MCF 10A (cell line): ENCODE measurements around the gene DENND4C. TPM values are rescaled to one million over a fixed set of nuclear protein-coding genes. Genes with fewer than 3 reads are reported as not detected.

Experiments
- BruUV-seq: library from RNA; stranded (reverse); fragments of 400-500 nt; replicated peaks from 2 replicates; lab custom pipeline; 2021; lab: Mats Ljungman, UMichigan
- CTCF ChIA-PET: fragments of 300-600 bp; sonication (Branson Sonifier 250); formaldehyde crosslinking; extraction: SDS; loops from one replicate; lab custom pipeline; 2021; ENCODE audit warnings: antibody characterized with exemption, inconsistent platforms; lab: Yijun Ruan, JAX
- POLR2A ChIA-PET: fragments of 300-600, 350-650 bp; sonication (Branson Sonifier 250); formaldehyde crosslinking; extraction: SDS; loops from one replicate; lab custom pipeline; 2020; ENCODE audit warnings: antibody characterized with exemption, inconsistent platforms; lab: Yijun Ruan, JAX
- DNase-seq: peaks from one replicate; pipeline ENCODE4 v3.0.0-alpha.2; 2018; ENCODE audit not compliant: unreplicated experiment
- H3K27ac Mint-ChIP-seq: one replicate; pipeline ENCODE4 v1.8.0; 2022; ENCODE audit warnings: mild to moderate bottlenecking, low read depth, mixed read lengths; ENCODE audit not compliant: unreplicated experiment
- H3K27me3 Mint-ChIP-seq: one replicate; pipeline ENCODE4 v1.8.0; 2022; ENCODE audit warnings: mixed read lengths; ENCODE audit not compliant: insufficient read depth, unreplicated experiment
- H3K36me3 Mint-ChIP-seq: one replicate; pipeline ENCODE4 v1.8.0; 2022; ENCODE audit warnings: mild to moderate bottlenecking, moderate library complexity, mixed read lengths; ENCODE audit not compliant: insufficient read depth, unreplicated experiment
- H3K4me1 Mint-ChIP-seq: one replicate; pipeline ENCODE4 v1.8.0; 2022; ENCODE audit warnings: mixed read lengths; ENCODE audit not compliant: insufficient read depth, unreplicated experiment
- H3K4me3 Mint-ChIP-seq: one replicate; pipeline ENCODE4 v1.8.0; 2022; ENCODE audit warnings: mild to moderate bottlenecking, moderate library complexity, mixed read lengths; ENCODE audit not compliant: unreplicated experiment
- H3K9me3 Mint-ChIP-seq: one replicate; pipeline ENCODE4 v1.8.0; 2022; ENCODE audit warnings: mixed read lengths; ENCODE audit not compliant: unreplicated experiment
- intact Hi-C: fragments of 100-400 bp; cut with micrococcal nuclease; formaldehyde crosslinking; loops from 2 replicates; pipeline ENCODE4 v1.14.1; 2022
- total RNA-seq: library from RNA; stranded (reverse); gene quantifications from 2 replicates; pipeline ENCODE4 v1.2.3, GENCODE V29; 2022
- TF ChIP-seq, protein P1 (sequence below): fragments of 200-600 bp; IDR thresholded peaks from one replicate; pipeline ENCODE4 v1.8.0; 2022; ENCODE audit warnings: antibody characterized with exemption, mild to moderate bottlenecking; ENCODE audit not compliant: unreplicated experiment

DENND4C gene
- total RNA-seq, 1 experiment from 2014 or later = 26.4 TPM

DNA sequence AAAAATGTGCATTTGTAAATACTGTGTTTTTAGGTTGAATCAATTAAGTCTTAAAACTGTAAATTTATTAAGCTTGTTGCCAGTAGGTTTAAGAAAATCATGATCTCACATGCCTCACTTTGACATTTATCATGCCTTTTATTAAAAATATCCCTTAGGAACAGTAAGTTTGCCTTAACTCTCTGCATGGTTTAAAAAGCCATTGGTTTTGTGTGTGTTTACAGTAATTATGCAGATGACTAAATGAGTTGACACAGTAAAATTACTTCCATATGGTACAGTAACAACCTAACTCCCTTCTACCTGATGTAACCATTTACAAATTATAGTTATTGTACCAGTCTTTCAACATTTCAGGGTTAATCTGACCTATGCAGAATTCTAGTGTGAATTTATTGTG, 143.0 kb downstream of the DENND4C start:
- intact Hi-C loops = loop anchor here (10.0 kb wide), 2 partner anchors 189 to 329 kb away; partner anchors contain the start of gene RRAGA
- POLR2A ChIA-PET = no interaction called here
- TF ChIP-seq, protein P1, sequence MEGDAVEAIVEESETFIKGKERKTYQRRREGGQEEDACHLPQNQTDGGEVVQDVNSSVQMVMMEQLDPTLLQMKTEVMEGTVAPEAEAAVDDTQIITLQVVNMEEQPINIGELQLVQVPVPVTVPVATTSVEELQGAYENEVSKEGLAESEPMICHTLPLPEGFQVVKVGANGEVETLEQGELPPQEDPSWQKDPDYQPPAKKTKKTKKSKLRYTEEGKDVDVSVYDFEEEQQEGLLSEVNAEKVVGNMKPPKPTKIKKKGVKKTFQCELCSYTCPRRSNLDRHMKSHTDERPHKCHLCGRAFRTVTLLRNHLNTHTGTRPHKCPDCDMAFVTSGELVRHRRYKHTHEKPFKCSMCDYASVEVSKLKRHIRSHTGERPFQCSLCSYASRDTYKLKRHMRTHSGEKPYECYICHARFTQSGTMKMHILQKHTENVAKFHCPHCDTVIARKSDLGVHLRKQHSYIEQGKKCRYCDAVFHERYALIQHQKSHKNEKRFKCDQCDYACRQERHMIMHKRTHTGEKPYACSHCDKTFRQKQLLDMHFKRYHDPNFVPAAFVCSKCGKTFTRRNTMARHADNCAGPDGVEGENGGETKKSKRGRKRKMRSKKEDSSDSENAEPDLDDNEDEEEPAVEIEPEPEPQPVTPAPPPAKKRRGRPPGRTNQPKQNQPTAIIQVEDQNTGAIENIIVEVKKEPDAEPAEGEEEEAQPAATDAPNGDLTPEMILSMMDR = no peak
- Mint-ChIP-seq H3K27ac (no peak overlapping the region), H3K9me3 (no peaks in the 10 kb centered on the region), H3K27me3 (no peaks in the 10 kb centered on the region), H3K4me3 (no peak overlapping the region), H3K36me3 (peaks cover 92% of the 10 kb centered on the region), H3K4me1 (peaks cover 10% of the 10 kb centered on the region)
- BruUV-seq = TSS peak; percentile 5
- CTCF ChIA-PET = no interaction called here
- no peak for DNase-seq

DNA sequence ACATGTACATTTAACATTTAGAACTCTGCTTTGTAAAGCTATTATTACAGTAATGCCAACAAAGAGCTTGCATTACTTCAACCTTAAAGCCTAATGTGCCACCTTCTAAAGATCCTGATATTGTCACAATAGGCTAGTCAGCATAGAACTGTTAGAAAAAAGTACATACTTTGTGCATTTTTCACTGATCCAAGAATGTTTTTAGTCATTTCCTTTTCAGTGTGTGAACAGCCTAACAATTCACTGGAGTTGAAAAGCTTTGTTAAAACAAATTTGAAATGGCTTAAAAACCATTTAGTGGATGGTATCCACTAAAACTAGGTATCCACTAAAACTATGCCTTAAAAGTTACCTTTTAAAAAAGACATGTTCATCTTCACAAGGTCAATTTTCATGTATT, 145.0 kb downstream of the DENND4C start:
- Mint-ChIP-seq H3K27ac (no peak overlapping the region), H3K27me3 (no peaks in the 10 kb centered on the region), H3K9me3 (no peaks in the 10 kb centered on the region), H3K36me3 (peaks cover 93% of the 10 kb centered on the region), H3K4me1 (peaks cover 14% of the 10 kb centered on the region), H3K4me3 (no peak overlapping the region)
- no TSS peak for BruUV-seq
- intact Hi-C loops = loop anchor here (10.0 kb wide), 2 partner anchors 191 to 331 kb away; partner anchors contain the start of gene RRAGA
- ChIA-PET POLR2A (interaction anchor here (0.8 to 6.1 kb wide), 6 partner anchors 11 to 143 kb away, joined by 3 to 62 read pairs (median 4); partner anchors contain the start of genes ACER2 and DENND4C), CTCF (interaction anchor here (0.5 to 2.1 kb wide), 6 partner anchors 15 to 190 kb away, joined by 3 to 7 read pairs (median 3); no protein-coding TSS in a partner anchor)
- no peak for DNase-seq
- TF ChIP-seq, protein P1 = no peak

DNA sequence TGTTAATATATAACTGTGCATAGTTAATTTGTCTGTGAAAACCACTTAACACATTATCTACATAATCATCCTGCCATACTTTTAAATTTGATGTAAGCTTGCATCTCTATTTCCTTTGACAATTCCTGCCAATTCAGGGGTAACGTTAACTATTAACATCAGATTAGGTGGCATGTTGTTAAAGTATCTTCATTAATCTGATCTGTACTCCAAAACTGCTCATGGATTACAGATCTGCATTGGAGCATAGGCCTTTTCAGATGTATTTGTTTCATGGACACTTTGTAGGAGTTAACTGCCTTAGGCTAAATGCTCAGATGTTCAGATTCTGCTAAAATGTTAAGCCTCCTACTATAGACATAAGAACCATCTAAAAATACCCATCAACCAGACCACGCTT, 146.4 kb downstream of the DENND4C start:
- CTCF ChIA-PET = interaction anchor here (0.7 to 2.1 kb wide), 3 partner anchors 80 to 320 kb away, joined by 3 to 7 read pairs (median 4); no protein-coding TSS in a partner anchor
- Mint-ChIP-seq H3K36me3 (peaks cover 93% of the 10 kb centered on the region), H3K27me3 (no peaks in the 10 kb centered on the region), H3K4me1 (peaks cover 22% of the 10 kb centered on the region), H3K4me3 (peak overlapping the region; percentile 97), H3K27ac (peak overlapping the region; percentile 100), H3K9me3 (no peaks in the 10 kb centered on the region)
- BruUV-seq = no TSS peak
- TF ChIP-seq, protein P1 = no peak
- DNase-seq = no peak
- intact Hi-C loops = loop anchor here (10.0 kb wide), 2 partner anchors 192 to 332 kb away; partner anchors contain the start of gene RRAGA
- POLR2A ChIA-PET = interaction anchor here (0.6 to 6.1 kb wide), 4 partner anchors 15 to 998 kb away, joined by 3 to 62 read pairs (median 4); partner anchors contain the start of gene DENND4C

DNA sequence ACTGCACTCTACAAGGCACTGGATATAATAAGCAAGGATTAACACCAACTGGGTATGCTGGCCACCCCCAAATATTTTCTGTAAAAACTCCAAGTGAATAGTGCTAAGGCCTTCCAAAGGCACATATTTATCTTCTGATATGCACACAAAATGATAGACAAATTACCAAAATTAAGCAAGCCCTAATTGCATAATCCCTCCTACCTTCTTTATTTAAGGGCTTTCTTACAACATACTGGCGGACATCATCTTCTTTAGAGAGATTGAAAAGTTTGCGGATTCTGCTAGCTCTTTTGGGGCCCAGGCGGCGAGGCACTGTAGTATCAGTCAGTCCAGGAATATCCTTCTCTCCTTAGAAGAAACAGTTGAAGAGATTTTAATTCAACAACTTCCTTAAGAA, 147.7 kb downstream of the DENND4C start:
- intact Hi-C loops = loop anchor here (2.0 to 10.0 kb wide), 3 partner anchors 147 to 333 kb away; partner anchors contain the start of genes DENND4C and RRAGA
- H3K27me3 Mint-ChIP-seq = no peaks in the 10 kb centered on the region
- peak overlapping the region; percentile 97 for H3K4me3 Mint-ChIP-seq
- H3K36me3 Mint-ChIP-seq = peaks cover 82% of the 10 kb centered on the region
- peaks cover 22% of the 10 kb centered on the region for H3K4me1 Mint-ChIP-seq
- CTCF ChIA-PET = interaction anchor here (0.8 to 1.1 kb wide), 4 partner anchors 78 to 707 kb away, joined by 3 to 6 read pairs (median 3); partner anchors contain the start of gene RRAGA
- POLR2A ChIA-PET = interaction anchor here (0.7 to 6.1 kb wide), 7 partner anchors 30 to 328 kb away, joined by 3 to 62 read pairs (median 4); partner anchors contain the start of genes ACER2, DENND4C and RRAGA
- TF ChIP-seq, protein P1 = no peak
- no peaks in the 10 kb centered on the region for H3K9me3 Mint-ChIP-seq
- DNase-seq = peak; percentile 27
- BruUV-seq = no TSS peak
- peak overlapping the region; percentile 100 for H3K27ac Mint-ChIP-seq
